HCEC 1CT (cell line): ENCODE measurements around the gene SUPV3L1.

Experiments
- DNase-seq: peaks from one replicate; pipeline ENCODE4 v3.0.0-alpha.2; 2017

The SUPV3L1 gene

DNA sequence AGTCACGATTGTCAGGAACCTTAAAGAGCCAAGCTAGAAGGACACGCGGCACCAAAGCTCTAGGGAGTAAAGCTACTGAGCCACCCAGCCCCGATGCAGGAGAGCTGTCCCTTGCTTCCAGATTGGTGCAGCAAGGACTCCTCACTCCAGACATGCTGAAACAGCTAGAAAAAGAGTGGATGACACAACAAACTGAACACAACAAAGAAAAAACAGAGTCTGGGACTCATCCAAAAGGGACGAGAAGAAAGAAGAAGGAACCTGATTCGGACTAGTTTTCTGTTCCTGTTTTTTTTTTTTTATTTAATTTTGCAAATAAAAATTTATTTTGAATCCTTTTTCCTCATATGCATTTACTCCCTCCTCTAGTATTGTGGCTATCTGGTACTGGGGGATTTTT lies 28.7 kb downstream of the SUPV3L1 start:
- DNase-seq, result no peak

DNA sequence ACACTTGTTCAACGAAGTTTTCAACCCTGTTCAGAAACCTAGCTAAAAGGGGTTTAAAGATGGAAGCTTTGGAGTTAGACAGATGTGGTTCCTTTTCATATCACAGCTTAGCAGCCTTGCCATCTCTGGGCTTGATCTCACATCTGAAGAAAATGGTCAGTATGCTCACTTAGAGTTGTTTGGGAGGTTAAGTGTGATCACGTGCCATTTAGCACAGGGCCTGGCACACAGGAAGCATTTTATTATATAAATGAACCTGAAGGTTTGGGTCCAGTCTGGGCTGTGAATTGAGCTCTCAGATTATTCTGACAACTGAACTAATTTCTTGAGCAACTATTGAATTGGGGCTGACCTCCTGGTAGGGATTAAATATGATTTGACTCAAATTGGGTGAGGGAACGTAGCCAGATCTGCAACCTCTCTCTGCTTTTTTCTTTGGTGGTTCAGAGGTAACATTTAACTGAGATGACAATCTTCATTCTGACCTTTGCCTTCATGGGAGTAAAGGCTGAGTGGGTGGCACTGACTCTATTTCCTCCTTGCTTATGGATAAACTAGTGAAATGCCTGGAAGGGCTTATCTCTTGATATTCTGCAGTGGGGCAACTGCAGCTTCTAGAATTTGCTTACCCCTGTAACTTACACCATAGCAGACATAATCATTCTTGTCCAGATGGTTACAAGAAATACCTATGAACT lies 29.9 kb downstream of the SUPV3L1 start:
- no peak for DNase-seq

DNA sequence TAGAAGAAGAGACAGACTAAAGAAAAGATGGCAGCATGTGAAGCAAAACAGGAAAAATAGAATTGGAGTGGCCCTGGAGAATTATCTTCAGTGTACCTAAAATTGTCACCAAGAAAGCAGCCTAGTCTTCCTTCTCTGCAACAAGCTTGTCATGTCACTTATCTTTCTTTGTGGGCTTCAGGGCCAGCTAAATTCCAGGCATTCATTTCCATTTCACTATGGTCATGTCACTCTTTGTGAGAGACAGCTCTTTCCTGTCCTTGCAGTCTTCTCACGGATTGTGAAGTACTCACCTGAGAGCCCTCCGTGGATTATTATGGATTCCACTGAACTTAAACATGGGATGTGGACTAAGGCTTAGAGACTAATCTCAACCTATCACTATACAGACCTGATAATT lies 31.1 kb downstream of the SUPV3L1 start:
- no peak for DNase-seq

DNA sequence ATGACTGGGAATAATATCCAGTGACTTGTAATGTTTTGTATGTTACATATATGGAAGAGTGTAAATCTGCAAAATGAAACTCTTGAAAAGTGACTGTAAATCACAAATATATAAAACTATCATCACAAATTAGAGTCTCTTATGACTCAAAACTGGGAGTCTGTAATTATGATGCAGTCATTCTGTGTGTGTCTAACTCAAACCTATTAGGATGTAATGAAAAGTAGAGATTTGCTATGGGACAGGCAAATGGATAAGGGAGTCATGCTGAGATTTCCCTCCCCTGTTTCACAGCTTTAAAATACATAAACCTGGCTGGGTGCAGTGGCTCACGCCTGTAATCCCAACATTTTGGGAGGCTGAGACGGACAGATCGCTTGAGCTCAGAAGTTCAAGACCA lies 31.5 kb downstream of the SUPV3L1 start:
- no peak for DNase-seq

DNA sequence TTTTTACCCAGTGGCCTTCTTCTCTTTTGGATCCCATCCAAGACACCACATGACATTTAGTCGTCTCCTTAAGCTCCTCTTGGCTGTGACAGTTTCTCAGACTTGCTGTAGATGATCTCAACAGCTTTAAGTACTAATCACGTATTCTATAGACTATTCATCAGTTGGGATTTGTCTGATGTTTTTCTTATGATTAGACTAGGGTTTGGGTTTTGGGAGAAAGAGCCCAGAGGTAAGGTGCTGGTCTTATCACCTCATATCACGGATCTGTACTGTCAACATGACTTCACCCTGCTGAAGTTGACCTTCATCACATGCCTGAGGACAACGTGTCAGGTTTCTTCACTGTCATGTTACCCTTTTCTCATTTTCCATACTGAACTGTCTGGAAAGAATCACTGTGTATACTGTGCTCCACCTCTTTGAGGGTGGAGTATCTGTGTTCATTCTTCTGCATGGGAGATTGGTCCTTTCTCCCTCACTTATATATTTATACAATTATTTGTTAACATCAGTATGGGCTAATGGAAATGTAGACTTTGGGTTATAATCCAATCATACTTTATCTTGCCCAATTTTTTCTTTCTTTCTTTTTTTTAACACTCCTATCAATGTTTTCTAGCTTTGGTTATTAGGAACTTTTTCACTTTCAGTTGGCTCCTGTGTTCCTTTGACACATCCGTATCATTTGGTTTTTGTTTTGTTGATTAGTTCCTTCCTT lies 33.7 kb downstream of the SUPV3L1 start:
- no peak for DNase-seq

DNA sequence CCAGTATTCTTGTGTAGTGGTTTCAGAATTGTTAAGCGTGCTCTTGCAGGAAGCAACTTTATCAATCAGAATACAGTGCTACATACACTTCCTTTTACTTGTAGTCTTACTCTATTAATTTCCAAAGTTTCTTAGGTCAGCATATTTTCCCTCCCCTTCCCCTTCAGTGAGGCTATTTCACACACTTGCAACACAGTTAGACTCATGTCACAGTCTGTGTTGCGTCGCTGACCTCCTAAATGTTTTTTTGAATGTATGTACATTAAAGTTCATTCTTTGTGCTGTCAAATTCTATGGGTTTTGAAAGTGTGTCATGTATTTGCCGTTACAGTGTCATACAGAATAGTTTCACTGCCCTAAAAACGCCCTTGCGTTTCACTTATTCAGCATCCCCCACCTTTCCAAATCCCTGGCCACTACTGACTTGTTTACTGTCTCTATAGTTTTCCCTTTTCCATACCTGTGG lies 34.7 kb downstream of the SUPV3L1 start:
- no peak for DNase-seq

DNA sequence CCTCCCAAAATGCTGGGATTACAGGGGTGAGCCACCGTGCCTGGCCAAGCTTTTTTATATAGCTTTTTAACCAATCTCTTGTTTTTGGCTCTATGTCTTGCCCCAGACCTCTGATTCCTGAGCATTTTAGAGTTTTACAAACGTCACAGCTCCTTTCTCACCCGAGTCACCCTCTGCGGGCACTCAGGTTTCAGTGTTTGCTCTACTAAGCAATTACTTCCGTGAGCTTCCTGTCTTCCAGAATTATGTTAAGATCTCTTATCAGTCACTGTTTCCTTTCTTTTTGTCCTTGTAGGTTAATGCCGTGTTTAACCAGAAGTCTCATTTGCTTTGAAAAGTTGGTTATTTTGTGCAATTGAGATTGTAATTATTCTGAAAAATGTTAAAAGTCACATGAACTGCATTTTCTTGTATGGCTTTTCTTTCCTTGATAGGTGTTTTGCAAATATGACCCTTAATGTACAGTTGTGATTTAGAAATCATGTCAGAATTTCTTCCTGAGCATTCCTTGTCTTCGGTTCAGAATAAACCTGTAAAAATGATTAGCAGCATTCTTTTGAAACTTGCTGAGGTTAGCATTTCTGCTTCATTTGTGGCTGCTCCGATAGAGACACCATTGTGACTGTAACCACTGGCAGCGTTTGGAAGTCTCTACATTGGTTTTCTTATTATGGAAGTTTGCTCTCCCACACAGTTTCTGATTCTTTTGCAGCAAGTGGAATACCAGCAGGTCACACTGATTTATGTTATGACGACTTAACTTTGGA lies 35.6 kb downstream of the SUPV3L1 start:
- DNase-seq, result no peak

DNA sequence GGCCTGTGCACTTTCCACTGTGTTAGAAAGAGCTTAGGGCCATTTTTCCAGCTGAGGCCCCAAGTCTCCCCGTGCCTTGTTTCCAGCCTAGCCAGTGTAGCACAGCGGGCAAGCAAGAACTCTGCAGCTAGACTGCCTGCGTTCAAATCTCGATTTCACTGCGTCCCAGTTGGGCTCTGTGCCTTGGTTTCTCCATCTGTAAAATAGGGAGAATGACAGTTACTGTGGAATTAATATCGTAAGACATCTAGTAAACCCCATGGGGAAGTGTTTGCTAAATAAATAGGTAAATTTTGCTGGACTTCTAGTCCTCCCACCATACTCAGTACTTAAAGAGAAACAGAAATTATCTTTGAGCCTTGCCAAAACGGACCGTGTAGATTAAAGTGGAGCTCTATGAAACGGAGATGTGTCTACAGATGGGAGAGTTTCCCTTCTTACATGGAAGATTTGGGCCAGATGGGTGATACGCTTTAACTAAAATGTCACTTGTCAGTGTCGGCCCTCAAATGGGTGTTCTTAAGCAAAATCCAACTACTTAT lies 36.6 kb downstream of the SUPV3L1 start:
- DNase-seq, result no peak

DNA sequence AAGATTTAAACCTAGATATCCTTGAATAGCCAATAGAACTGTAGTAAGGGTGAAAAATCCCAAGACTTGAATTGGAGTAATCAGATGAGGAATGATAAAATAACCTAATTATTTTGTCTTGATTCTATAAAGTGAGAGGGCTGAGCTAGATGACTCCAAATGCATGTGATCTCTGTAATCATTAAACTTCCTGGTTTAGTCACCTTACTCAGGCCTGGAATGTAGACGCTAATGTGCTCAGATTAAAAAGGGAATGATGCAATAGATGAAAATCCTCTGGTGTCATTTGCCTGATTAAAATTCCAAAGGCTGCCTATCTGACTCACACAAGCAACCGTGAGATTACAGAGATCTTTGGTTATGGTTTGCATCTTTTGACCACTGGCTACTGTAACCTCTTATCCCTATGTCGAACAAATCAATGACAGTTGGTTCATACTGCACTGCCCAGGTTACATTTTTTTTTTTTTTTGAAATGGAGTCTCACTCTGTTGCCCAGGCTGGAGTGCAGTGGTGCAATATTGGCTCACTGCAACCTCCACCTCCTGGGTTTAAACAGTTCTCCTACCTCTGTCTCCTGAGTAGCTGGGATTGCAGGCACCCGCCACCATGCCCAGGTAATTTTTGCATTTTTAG lies 37.2 kb downstream of the SUPV3L1 start:
- DNase-seq, result peak; percentile 94

DNA sequence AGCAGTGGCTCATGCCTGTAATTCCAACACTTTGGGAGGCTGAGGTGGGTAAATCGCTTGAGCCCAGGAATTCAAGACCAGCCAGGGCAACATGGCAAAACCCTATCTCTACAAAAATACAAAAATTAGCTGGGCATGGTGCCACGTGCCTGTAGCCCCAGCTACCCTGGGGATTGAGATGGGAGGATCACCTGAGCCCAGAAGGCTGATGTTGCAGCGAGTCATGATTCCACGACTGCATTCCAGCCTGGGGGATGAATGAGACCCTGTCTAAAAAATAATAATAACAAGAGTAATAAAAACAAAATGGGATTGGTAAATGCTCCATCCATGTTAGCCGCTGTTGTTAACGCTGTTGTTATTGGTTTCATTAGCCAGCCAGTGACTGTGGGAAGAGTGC lies 38.8 kb downstream of the SUPV3L1 start:
- DNase-seq, result peak; percentile 11

DNA sequence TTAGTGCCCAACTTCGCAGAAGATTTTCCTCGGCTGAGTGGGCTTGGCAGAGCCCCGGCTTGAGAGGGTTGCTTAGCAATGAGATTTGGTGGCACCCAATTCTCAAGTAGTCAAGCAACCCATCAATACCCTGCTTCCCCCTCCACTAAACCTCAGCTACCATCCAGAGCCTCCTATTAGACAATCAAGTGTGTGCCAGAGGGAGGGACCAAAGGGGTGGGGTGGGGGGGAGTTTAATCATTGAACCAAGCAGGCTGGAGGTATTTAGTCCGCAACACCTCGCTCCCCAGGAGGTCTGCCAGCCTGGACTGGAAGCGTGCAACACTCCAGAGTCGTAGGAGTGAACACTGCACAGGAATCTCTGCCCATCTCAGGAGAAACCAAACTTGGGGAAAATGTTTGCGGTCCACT lies 40.0 kb downstream of the SUPV3L1 start, which contains the start of gene HKDC1:
Gene HKDC1 (plus strand): TSS at position 292 of the 411 bp plus-strand sequence. CDS start 104 bp downstream, at position 396.
- DNase-seq, result no peak

DNA sequence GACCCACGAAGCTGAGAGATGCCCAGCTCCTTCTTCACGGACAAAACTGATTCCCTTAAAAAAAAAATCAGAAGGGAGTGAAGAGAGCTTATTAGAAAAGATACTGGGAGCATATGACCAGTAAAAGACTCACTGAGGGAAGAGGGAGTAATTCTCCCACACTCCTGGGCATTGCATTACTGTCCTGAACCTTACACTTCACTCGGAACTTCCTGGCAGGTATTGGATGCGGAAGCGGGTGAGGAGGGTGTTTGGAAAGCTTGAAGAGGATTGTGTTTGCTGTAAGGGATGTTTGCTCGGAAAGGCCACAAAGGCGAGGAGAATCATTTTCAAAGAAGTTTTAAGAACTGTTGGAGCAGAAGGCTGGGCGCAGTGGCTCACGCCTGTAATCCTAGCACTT lies 40.5 kb downstream of the SUPV3L1 start:
- no peak for DNase-seq

DNA sequence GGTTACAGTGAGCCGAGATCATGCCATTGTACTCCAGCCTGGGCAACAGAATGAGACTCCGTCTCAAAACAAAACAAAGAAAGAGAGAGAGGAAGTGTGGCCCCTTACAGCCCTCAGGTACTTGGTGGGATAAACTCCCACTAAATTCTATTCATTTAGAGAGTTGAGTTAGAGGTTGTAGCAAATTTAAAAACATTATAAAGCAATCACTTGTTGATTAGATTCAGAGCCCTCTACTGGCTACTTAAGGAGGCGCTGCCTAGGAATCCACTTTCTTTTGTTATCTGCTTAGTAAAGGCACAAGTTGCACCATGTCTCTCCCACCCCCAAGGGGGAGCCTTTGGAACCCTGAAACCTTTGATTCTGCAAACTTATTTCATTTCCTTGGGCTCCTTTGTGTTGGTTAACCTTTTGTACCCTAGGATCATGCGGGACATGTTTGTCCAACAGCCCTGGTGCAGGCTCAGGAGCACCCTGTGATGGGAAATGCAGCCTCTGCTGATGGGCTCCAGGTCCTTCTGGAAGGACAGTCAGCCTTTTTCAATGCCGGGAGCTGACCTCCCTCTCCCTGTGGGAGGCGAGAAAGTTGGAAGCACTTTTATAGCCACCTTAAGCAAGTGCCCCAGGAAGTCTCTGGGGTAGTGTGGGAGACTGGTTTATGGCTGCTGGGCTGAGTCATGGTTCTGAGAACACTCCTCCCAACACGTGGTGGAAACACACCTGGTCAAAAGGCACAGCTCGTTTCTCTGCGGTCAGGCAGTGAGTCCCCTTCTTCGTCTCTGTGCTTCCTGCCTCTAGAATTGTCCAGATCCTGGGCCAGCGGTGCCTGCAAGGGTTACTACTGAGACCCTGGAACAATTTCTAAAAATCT lies 42.4 kb downstream of the SUPV3L1 start:
- DNase-seq, result peak; percentile 68

DNA sequence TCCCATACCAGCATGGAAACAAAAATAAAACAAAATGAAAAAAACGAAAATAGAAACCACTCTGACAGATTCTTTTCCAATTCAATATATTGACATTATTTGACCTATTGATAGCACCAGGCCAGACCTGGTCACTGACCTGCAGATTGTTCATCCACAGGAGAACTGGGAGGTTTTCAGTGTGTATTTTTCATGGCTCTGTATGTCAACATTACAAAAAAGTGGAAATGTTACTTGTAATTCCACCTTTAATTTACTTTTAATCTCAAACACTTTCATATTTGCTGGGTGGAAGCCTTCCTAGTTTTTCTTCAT lies 43.0 kb downstream of the SUPV3L1 start:
- no peak for DNase-seq

DNA sequence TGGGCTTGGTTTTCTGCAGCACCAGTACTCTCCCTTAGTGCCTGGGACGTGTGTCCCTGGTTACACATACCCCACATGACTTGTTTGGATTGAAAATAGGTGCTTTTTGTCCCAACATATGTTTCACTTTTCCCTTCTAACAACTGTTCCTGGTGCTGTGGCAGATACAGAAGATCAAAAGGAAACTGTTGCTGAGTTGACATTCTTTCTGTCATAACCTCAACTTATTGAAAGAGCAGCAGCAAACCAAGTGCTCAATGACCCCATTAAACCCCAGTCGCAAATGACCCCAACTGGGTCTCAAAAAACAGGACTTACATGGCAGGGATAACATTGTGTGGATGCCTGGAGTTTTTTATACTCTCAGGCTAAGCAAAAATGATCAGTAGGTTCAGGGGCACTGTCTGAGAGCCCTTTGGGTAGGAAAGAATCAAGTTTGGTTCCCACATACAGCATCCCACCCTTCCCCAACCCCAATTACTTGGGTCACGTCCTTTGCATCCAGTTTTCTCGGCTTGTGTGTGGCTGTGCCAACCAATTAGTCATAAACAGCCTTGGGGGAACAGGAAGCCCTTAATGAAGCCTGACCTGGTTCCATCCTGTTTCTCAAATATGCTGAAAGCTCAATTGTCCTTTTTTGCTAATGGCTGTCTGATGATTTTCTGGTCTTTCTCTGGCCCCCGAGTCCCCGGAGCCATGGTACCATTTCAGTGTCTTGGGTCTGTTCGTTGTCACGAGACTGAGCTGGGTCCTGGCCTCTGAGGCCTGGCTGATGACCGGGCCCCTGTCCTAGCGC lies 45.0 kb downstream of the SUPV3L1 start:
- DNase-seq, result no peak

DNA sequence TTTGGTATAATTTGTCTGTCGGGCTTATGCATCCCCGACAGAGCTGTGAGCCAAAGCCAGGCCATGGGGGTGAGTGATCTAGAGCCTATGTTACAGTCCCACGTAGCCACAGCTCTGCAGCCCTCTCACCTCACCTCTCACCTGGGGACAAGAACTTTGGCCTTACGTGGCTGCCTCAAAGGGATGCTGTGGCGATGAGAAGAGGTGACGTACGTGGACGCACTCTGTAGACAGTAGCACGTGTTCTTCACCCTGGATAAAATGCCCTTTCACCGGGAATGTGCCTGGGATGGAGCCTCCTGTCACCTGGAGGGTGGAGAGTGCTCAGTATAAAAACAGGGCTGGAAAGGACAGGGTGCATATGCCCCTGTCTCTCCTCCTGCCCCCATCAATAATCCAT lies 45.6 kb downstream of the SUPV3L1 start:
- DNase-seq, result no peak

DNA sequence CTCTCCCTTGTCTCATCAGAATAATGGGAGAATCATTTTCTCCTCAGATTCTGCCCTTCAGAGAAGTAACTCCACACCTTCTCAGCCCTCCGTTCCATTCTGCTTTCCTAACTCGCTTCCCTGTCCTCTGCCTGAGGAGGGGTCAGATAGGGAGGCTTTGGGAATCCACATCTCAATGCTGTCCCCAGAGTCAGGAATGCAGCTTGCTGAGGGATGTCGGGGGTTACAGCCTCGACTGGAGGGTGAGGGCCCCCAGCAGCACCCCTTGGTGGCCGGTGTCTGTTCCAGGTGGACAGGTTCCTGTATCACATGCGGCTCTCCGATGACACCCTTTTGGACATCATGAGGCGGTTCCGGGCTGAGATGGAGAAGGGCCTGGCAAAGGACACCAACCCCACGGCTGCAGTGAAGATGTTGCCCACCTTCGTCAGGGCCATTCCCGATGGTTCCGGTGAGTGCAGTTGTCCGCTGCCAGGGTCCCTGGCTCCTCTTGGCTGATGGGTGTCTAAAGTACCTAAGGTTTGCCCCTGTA lies 47.0 kb downstream of the SUPV3L1 start:
- no peak for DNase-seq

DNA sequence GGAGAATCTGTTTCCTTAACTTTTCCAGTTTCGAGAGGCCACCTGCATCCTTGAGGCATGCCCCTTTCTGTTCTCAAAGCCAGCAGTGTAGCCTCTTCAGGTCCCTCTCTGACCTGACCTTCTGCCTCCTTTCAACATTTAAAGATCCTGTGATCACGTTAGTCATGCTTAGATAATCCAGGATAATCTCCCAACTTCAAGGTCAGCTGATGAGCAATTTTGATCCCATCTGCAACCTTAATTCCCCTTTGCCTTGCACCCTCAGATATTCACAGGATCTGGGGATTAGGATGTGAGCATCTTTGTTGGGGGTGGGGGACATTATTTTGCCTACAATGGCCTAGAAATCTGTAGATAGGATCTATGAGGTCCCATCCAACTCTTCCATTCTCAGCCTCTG lies 48.1 kb downstream of the SUPV3L1 start:
- peak; percentile 59 for DNase-seq

DNA sequence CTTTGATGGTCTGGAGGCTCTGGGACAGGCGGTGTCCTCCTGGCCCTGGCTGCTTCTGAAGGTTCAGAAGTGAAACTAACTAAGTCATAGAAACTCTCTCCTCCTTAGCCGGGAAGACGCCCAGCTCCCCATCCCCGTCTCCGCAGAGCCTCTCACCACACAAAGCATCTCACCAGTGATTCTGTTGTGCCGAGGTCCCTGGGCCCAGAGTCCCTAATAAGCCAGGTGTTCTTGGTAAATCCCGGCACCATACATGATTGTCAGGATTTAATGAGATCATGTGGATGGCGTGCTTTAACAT lies 49.5 kb downstream of the SUPV3L1 start:
- DNase-seq, result no peak

DNA sequence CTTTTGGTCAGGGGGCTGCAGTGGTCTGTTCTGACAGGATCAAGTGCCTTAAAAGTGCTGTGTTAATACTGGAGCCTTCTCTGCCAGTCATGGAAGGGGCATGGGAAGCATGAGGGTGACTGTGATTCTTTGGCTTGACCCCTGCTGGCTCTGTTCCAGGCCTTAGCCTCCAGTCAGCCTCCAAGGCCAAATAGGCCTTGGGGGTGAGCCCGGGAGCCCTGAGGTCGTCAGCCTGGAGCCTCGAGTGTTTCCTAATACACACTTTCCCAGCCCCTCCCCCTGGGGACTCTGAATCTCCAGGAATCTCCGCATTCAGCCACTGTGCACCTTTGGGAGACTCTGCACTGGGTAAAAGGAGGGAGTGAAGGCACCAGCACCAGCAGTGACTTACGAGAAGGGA lies 50.1 kb downstream of the SUPV3L1 start:
- DNase-seq, result no peak

DNA sequence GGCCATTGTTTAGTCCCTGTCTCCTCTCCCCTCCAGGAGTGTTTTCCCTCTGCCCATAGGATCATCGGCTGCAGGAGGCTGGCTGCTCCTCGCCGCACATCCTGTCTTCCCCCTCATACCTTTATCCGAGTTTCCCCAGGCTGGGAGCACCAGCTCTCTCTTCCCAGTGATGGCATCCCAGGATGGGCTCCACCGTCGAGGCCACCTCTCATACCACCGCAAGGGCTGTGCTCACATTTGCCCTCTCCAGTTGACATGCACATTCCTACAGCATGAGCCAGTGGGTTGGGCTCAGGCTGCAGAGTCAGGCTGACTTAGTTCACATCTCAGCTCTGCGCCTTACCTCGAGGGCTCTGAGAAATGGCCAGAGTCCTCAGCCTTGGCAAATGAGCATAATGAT lies 52.2 kb downstream of the SUPV3L1 start:
- peak; percentile 88 for DNase-seq
